ENCODE results near the gene KIF19. TPM values are rescaled to one million over a fixed set of nuclear protein-coding genes. Genes with fewer than 3 reads are reported as not detected.

The KIF19 gene
- total and polyA plus RNA-seq, 2 of the 8 experiments (the other 6 are each of a cell fraction or from before 2014, with no cell fraction given), result 0.52 to 0.77 TPM

DNA sequence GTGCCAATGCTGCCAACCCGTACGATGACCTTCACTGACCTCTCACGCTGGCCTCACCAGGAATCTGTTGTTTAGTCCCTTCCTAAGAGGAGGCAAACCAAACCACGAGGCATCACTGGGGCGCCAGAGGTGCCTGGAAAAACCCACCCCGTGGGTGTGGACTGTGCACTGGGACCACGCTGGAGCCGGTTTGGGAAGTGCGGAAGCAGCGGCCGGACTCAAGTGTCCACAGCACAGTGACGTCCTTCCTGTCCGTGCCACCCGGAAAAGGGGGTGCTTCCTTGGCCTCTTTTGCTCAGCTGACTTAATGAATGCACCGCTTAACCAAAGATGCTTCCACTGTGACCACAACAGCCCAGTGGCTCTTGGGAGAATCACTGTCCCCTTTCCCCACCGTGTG lies 9.0 kb upstream of the KIF19 start (continued):
- TF ChIP-seq SRF (IDR thresholded peaks at IDR 0.05; ENCODE audit: low read depth, low read length) (no peak), KDM4A (IDR thresholded peaks at IDR 0.05; ENCODE audit: low read depth, low read length, severe bottlenecking) (no peak), TEAD4 (IDR thresholded peaks at IDR 0.05; ENCODE audit: low read depth, low read length) (no peak), SAP30 (IDR thresholded peaks at IDR 0.05; ENCODE audit: insufficient read depth, insufficient replicate concordance, low read length) (no peak), CTCF (IDR thresholded peaks at IDR 0.05; ENCODE audit: control extremely low read depth in 1 of 3, insufficient read depth in 1 of 3, low read depth in 1 of 3, low read length in 3 of 3) (no peak)

Measured in H1 (cell line).